A549 (cell line): ENCODE data around the gene LRP3. TPM values are rescaled to one million over a fixed set of nuclear protein-coding genes. Genes with fewer than 3 reads are reported as not detected.

Experiments used
- ATAC-seq, 2 experiments: fragments of 200-7000 bp in 1 of 2; fragments of >200 bp in 1 of 2; cut with Nextera tagmentation in 1 of 2; cut with Tn5 transposase in 1 of 2; 3 replicates each; pipeline versions ENCODE4 v1.8.0 to v1.9.1; 2018 to 2020; ENCODE audit warnings: mild to moderate bottlenecking in 1 of 2, moderate library complexity in 1 of 2
- CTCF ChIA-PET: fragments of 300-600 bp; sonication (Branson Sonifier 250); formaldehyde crosslinking; extraction: SDS; loops from one replicate; lab custom pipeline; 2021; ENCODE audit warnings: antibody characterized with exemption, inconsistent platforms; lab: Yijun Ruan, JAX
- POLR2A ChIA-PET: fragments of 350-600 bp; formaldehyde crosslinking; extraction: SDS; loops from one replicate; lab custom pipeline; 2021; ENCODE audit warnings: antibody characterized with exemption, inconsistent platforms; lab: Yijun Ruan, JAX
- DNase-seq, 2 experiments: peaks; one replicate each; pipeline versions ENCODE4 v3.0.0 to v3.0.0-alpha.2; 2011 to 2016; ENCODE audit warnings: low read depth in 1 of 2, low spot score in 1 of 2
- FAIRE-seq: peaks from 2 replicates; lab custom pipeline; 2011; peaks lifted over from hg19 to GRCh38; lab: Jason Lieb, UNC
- H3K27ac ChIP-seq, 2 experiments: fragments of >200 bp; sonication (Bioruptor Twin); formaldehyde crosslinking; 3 replicates each; pipeline ENCODE4 v1.5.1; 2016 to 2017
- H3K4me1 ChIP-seq: fragments of >200 bp; sonication (Bioruptor Twin); formaldehyde crosslinking; 3 replicates; pipeline ENCODE4 v1.6.1; 2016
- H3K4me2 ChIP-seq: fragments of >200 bp; sonication (Bioruptor Twin); formaldehyde crosslinking; 3 replicates; pipeline ENCODE4 v1.6.1; 2016
- H3K4me3 ChIP-seq: fragments of >200 bp; sonication (Bioruptor Twin); formaldehyde crosslinking; 3 replicates; pipeline ENCODE4 v1.5.1; 2016
- H3K9me3 ChIP-seq: fragments of >200 bp; sonication (Bioruptor Twin); formaldehyde crosslinking; 3 replicates; pipeline ENCODE4 v1.6.1; 2016
- CEBPB ChIP-seq, 2 experiments: fragments of >200 bp in 1 of 2; sonication (Bioruptor Twin) in 1 of 2; formaldehyde crosslinking in 1 of 2; IDR thresholded peaks; 2 replicates each; pipeline ENCODE4 v1.6.1; 2012 to 2016
- EHF ChIP-seq: fragments of 250-450 bp; sonication (Bioruptor Pico); IDR thresholded peaks from 2 replicates; pipeline ENCODE4 v1.5.0; 2020; ENCODE audit warnings: mild to moderate bottlenecking
- EP300 ChIP-seq, 2 experiments: fragments of >200 bp; sonication (Bioruptor Twin); formaldehyde crosslinking; IDR thresholded peaks; 2 replicates in 1 of 2; 3 replicates in 1 of 2; pipeline ENCODE4 v1.6.1; 2016 to 2017
- FOSL2 ChIP-seq, 2 experiments: fragments of 450-650 bp in 1 of 2; fragments of >200 bp in 1 of 2; sonication (Bioruptor Twin) in 1 of 2; formaldehyde crosslinking; IDR thresholded peaks; 2 replicates each; pipeline versions ENCODE4 v1.5.0 to v1.6.1; 2016 to 2020; ENCODE audit warnings: mild to moderate bottlenecking in 1 of 2, moderate library complexity in 1 of 2
- HDAC2 ChIP-seq: fragments of 200-600 bp; sonication (generic); IDR thresholded peaks from 2 replicates; pipeline ENCODE4 v1.6.1; 2016
- HEYL ChIP-seq: fragments of 250-450 bp; sonication (Bioruptor Pico); IDR thresholded peaks from 2 replicates; pipeline ENCODE4 v1.8.0; 2021; ENCODE audit warnings: mild to moderate bottlenecking, moderate library complexity
- HOXB5 ChIP-seq: fragments of 250-450 bp; sonication (Bioruptor Pico); IDR thresholded peaks from 2 replicates; pipeline ENCODE4 v1.5.0; 2020; ENCODE audit warnings: mild to moderate bottlenecking, moderate library complexity
- KDM5A ChIP-seq: fragments of 200-600 bp; sonication (generic); IDR thresholded peaks from 2 replicates; pipeline ENCODE4 v1.6.1; 2016; ENCODE audit warnings: antibody characterized with exemption, mild to moderate bottlenecking
- MAFK ChIP-seq: fragments of 450-650 bp; IDR thresholded peaks from 2 replicates; pipeline ENCODE4 v1.6.1; 2014; ENCODE audit not compliant: partially characterized antibody
- MYC ChIP-seq: IDR thresholded peaks from 2 replicates; pipeline ENCODE4 v1.6.1; 2012; ENCODE audit warnings: mild to moderate bottlenecking, inconsistent platforms, low read length, improper control_type of control experiment, borderline replicate concordance
- NFE2L2 ChIP-seq: fragments of 150-350 bp; conservative IDR thresholded peaks from 2 replicates; pipeline ENCODE4 v1.6.1; 2014; ENCODE audit warnings: low read length
- POLR2A ChIP-seq: IDR thresholded peaks from 2 replicates; pipeline ENCODE4 v1.6.1; 2012; ENCODE audit warnings: mild to moderate bottlenecking, low read length
- RAD21 ChIP-seq, 2 experiments: fragments of >200 bp in 1 of 2; sonication (Bioruptor Twin) in 1 of 2; formaldehyde crosslinking in 1 of 2; IDR thresholded peaks in 1 of 2; conservative IDR thresholded peaks in 1 of 2; 2 replicates in 1 of 2; 3 replicates in 1 of 2; pipeline ENCODE4 v1.6.1; 2012 to 2018; ENCODE audit warnings: inconsistent platforms in 1 of 2
- TP53 ChIP-seq: fragments of 250-450 bp; sonication (Bioruptor Pico); IDR thresholded peaks from 2 replicates; pipeline ENCODE4 v1.5.0; 2021; ENCODE audit warnings: mild to moderate bottlenecking, moderate library complexity
- ZFP36 ChIP-seq: fragments of 450-650 bp; IDR thresholded peaks from 2 replicates; pipeline ENCODE4 v1.6.1; 2014; ENCODE audit warnings: borderline replicate concordance; ENCODE audit not compliant: partially characterized antibody
- WGBS: methylation state at CpG from one replicate; pipeline ENCODE4 v1.1.6; 2017; ENCODE audit errors: missing lambda C conversion rate; 5-methylcytosine and 5-hydroxymethylcytosine counted together
- polyA plus RNA-seq, 4 experiments: library from polyadenylated mRNA; depleted of rRNA in 3 of 4; stranded (reverse); fragments of >200 nt; fragmentation: RNase III in 1 of 4; extraction: RNeasy Plus Mini Kit Qiagen cat#74134 plus additional on column Dnase treatment in 1 of 4; gene quantifications; 2 replicates in 3 of 4; 3 replicates in 1 of 4; pipeline ENCODE4 v1.2.3, GENCODE V29; 2011 to 2017
- TF ChIP-seq, protein P1 (sequence below): fragments of >200 bp; sonication (Bioruptor Twin); formaldehyde crosslinking; IDR thresholded peaks from 3 replicates; pipeline ENCODE4 v1.5.1; 2016
- TF ChIP-seq, protein P2 (sequence below): fragments of >200 bp; sonication (Bioruptor Twin); formaldehyde crosslinking; IDR thresholded peaks from 2 replicates; pipeline ENCODE4 v1.6.1; 2016
- TF ChIP-seq, protein P3 (sequence below): IDR thresholded peaks from 2 replicates; pipeline ENCODE4 v1.6.1; 2012
- TF ChIP-seq, protein P4 (sequence below): fragments of 200-600 bp; sonication (generic); IDR thresholded peaks from 2 replicates; pipeline ENCODE4 v1.6.1; 2016; ENCODE audit warnings: antibody characterized with exemption, mild to moderate bottlenecking, moderate library complexity

The LRP3 gene
- polyA plus RNA-seq, 2 of the 4 experiments (the other 2 are of a cell fraction), result 10.9 to 25.1 TPM

DNA sequence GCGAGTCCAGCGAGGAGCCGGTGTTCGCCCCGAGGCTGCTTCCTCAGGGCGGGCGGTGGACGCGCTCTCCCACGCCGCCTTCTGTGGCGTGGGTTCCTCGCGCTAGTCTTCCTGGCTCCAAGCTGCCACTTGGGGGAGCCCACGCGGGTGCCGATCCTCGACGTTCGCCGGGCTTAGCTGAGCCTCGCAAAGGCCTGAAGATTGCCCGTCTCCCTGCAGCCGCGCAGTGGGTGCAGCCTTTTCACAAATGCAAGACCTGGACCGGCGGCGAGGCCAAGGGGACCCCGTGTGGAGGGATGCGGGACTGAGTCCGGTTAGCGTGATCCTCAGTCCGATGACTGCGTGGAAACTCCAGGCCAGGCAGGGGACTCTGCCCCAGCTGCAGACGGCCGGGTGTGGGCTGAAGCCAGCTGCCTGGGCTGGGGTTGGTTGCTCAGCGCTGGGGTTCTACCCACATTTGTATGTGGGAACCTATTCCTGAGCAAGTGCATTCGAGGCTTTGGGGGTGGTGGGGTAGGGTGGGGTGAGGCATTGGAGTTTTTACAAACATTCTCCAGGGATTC, 16.6 kb upstream of the LRP3 start (continued):
- TF ChIP-seq, protein P1, sequence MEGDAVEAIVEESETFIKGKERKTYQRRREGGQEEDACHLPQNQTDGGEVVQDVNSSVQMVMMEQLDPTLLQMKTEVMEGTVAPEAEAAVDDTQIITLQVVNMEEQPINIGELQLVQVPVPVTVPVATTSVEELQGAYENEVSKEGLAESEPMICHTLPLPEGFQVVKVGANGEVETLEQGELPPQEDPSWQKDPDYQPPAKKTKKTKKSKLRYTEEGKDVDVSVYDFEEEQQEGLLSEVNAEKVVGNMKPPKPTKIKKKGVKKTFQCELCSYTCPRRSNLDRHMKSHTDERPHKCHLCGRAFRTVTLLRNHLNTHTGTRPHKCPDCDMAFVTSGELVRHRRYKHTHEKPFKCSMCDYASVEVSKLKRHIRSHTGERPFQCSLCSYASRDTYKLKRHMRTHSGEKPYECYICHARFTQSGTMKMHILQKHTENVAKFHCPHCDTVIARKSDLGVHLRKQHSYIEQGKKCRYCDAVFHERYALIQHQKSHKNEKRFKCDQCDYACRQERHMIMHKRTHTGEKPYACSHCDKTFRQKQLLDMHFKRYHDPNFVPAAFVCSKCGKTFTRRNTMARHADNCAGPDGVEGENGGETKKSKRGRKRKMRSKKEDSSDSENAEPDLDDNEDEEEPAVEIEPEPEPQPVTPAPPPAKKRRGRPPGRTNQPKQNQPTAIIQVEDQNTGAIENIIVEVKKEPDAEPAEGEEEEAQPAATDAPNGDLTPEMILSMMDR, result peak; percentile 40; the same call in 2 of the 3 replicates
- TF ChIP-seq, protein P2, sequence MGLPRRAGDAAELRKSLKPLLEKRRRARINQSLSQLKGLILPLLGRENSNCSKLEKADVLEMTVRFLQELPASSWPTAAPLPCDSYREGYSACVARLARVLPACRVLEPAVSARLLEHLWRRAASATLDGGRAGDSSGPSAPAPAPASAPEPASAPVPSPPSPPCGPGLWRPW, result no peak
- TF ChIP-seq RAD21 (conservative IDR thresholded peaks at IDR 0.05 in 1 of 2, IDR thresholded peaks at IDR 0.05 in 1 of 2) (peak in 1 of 2 experiments; percentile 34; a peak in 2 of 5 replicates), KDM5A (no peak), CEBPB (IDR thresholded peaks at IDR 0.05) (no peak)
- TF ChIP-seq, protein P3, sequence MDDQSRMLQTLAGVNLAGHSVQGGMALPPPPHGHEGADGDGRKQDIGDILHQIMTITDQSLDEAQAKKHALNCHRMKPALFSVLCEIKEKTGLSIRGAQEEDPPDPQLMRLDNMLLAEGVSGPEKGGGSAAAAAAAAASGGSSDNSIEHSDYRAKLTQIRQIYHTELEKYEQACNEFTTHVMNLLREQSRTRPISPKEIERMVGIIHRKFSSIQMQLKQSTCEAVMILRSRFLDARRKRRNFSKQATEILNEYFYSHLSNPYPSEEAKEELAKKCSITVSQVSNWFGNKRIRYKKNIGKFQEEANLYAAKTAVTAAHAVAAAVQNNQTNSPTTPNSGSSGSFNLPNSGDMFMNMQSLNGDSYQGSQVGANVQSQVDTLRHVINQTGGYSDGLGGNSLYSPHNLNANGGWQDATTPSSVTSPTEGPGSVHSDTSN, result no peak
- TF ChIP-seq, protein P4, sequence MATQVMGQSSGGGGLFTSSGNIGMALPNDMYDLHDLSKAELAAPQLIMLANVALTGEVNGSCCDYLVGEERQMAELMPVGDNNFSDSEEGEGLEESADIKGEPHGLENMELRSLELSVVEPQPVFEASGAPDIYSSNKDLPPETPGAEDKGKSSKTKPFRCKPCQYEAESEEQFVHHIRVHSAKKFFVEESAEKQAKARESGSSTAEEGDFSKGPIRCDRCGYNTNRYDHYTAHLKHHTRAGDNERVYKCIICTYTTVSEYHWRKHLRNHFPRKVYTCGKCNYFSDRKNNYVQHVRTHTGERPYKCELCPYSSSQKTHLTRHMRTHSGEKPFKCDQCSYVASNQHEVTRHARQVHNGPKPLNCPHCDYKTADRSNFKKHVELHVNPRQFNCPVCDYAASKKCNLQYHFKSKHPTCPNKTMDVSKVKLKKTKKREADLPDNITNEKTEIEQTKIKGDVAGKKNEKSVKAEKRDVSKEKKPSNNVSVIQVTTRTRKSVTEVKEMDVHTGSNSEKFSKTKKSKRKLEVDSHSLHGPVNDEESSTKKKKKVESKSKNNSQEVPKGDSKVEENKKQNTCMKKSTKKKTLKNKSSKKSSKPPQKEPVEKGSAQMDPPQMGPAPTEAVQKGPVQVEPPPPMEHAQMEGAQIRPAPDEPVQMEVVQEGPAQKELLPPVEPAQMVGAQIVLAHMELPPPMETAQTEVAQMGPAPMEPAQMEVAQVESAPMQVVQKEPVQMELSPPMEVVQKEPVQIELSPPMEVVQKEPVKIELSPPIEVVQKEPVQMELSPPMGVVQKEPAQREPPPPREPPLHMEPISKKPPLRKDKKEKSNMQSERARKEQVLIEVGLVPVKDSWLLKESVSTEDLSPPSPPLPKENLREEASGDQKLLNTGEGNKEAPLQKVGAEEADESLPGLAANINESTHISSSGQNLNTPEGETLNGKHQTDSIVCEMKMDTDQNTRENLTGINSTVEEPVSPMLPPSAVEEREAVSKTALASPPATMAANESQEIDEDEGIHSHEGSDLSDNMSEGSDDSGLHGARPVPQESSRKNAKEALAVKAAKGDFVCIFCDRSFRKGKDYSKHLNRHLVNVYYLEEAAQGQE, result no peak

DNA sequence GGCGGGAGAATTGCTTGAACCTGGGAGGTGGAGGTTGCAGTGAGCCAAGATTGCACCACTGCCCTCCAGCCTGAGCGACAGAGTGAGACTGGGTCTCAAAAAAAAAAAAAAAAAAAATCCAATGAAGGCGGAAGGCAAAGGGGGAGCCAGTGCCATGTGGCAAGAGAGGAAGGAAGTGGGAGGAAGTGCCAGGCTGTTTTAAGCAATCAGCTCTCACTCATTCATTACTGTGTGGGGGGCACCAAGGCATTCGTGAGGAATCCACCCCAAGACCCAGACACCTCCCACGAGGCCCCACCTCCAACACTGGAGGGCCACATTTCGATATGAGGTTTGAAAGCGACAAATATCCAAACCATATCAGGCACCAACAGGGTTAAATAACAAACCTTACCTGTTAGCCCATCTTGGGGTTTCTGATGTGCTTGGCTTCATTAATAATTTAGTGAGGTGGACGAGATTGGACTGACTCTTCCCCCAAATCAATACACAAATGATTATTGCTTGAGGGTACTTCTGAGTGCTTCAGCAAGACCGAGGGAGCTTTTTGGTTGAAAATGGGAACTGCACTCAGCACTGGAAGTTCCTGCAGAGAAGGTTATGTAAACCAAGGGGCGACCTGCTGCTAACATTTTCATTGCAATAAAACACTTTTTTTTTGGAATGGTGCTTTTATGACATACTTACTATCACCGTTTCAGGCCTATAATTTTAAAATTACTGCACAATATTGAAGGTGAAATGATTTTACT, 7.5 kb upstream of the LRP3 start:
- Histone ChIP-seq H3K4me1 (no peaks in the 10 kb centered on the region), H3K27ac (no peak overlapping the region), H3K4me3 (no peak overlapping the region), H3K4me2 (no peak overlapping the region), H3K9me3 (no peaks in the 10 kb centered on the region)
- TF ChIP-seq MAFK (no peak), HOXB5 (no peak), MYC (no peak), KDM5A (no peak), TP53 (CRISPR knock-in tag) (no peak), ZFP36 (no peak), RAD21 (conservative IDR thresholded peaks at IDR 0.05 in 1 of 2, IDR thresholded peaks at IDR 0.05 in 1 of 2) (no peak), POLR2A (no peak), FOSL2 (IDR thresholded peaks at IDR 0.05) (no peak), FOSL2 (CRISPR knock-in tag; IDR thresholded peaks at IDR 0.05) (no peak), HDAC2 (no peak), HEYL (no peak), EHF (no peak), EP300 (IDR thresholded peaks at IDR 0.05) (no peak), NFE2L2 (no peak)
- TF ChIP-seq, protein P2, result no peak
- TF ChIP-seq, protein P4, result no peak
- TF ChIP-seq, protein P3, result no peak
- ChIA-PET POLR2A (interaction anchor here (2.2 kb wide), 1 partner anchor 10 kb away, joined by 14 read pairs; no protein-coding TSS in a partner anchor), CTCF (interaction anchor here (0.6 to 16.7 kb wide), 15 partner anchors 10 to 220 kb away, joined by 3 to 279 read pairs (median 7); partner anchors contain the start of genes LRP3, SLC7A10 and WDR88)
- ATAC-seq (no peak), DNase-seq (no peak), FAIRE-seq (no peak)
- 61% methylated on average over 11 of the region's 11 CpGs for WGBS
